Naive thymus-derived CD8-positive, alpha-beta T cell (primary cell): ENCODE results near the gene DCTPP1. TPM values are rescaled to one million over a fixed set of nuclear protein-coding genes. Genes with fewer than 3 reads are reported as not detected.

ENCODE experiments used
- ATAC-seq, 2 donors: fragments of 150-1000 bp; cut with Tn5 transposase in 1 of 2; sonication (Bioruptor Pico), chemical (Tn5 transposase) in 1 of 2; 1 replicate in 1 of 2; 2 replicates in 1 of 2; pipeline ENCODE4 v1.10.0; 2021; ENCODE audit warnings: mild to moderate bottlenecking in 2 of 2, moderate library complexity in 2 of 2
- POLR2A ChIA-PET: fragments of 350-600 bp; sonication (Branson Sonifier 250); formaldehyde crosslinking; loops from one replicate; lab custom pipeline; 2021; ENCODE audit warnings: antibody characterized with exemption; lab: Charles Lee
- DNase-seq, 10 donors: peaks; one replicate each; pipeline versions ENCODE4 v3.0.0 to v3.0.0-alpha.2; 2020 to 2022
- H3K27ac Mint-ChIP-seq, 10 donors: one replicate each; pipeline ENCODE4 v1.8.0; 2020 to 2022; ENCODE audit warnings: mild to moderate bottlenecking in 10 of 10, mixed read lengths in 10 of 10, moderate library complexity in 4 of 10, inconsistent platforms in 1 of 10
- H3K27me3 Mint-ChIP-seq, 5 donors: one replicate each; pipeline ENCODE4 v1.8.0; 2021 to 2022; ENCODE audit warnings: mixed read lengths in 5 of 5
- H3K36me3 Mint-ChIP-seq, 3 donors: one replicate each; pipeline ENCODE4 v1.8.0; 2020 to 2022; ENCODE audit warnings: mixed read lengths in 3 of 3, mild to moderate bottlenecking in 2 of 3, inconsistent platforms in 1 of 3
- H3K4me1 Mint-ChIP-seq, 4 donors: one replicate each; pipeline ENCODE4 v1.8.0; 2021 to 2022; ENCODE audit warnings: mixed read lengths in 4 of 4
- H3K4me3 Mint-ChIP-seq, 10 donors: one replicate each; pipeline ENCODE4 v1.8.0; 2020 to 2022; ENCODE audit warnings: mild to moderate bottlenecking in 10 of 10, mixed read lengths in 10 of 10, moderate library complexity in 6 of 10, inconsistent platforms in 1 of 10
- H3K9me3 Mint-ChIP-seq, 9 donors: one replicate each; pipeline ENCODE4 v1.8.0; 2020 to 2022; ENCODE audit warnings: mixed read lengths in 9 of 9, mild to moderate bottlenecking in 3 of 9, inconsistent platforms in 1 of 9, moderate library complexity in 1 of 9
- polyA plus RNA-seq, 3 donors: library from polyadenylated mRNA; unstranded; fragments of 300-500 nt; fragmentation: Illumina TruSeq; gene quantifications; one replicate each; pipeline ENCODE4 v1.2.3, GENCODE V29; 2021
- total RNA-seq, 8 experiments: library from RNA in 2 of 8; stranded (reverse) in 2 of 8; gene quantifications; one replicate each; pipeline ENCODE4 v1.2.3 and lab custom pipeline; 2021 to 2026

DCTPP1 gene
- total and polyA plus RNA-seq, 5 experiments from 2014 or later = 15.2 to 79.6 (median 63.0) TPM

DNA sequence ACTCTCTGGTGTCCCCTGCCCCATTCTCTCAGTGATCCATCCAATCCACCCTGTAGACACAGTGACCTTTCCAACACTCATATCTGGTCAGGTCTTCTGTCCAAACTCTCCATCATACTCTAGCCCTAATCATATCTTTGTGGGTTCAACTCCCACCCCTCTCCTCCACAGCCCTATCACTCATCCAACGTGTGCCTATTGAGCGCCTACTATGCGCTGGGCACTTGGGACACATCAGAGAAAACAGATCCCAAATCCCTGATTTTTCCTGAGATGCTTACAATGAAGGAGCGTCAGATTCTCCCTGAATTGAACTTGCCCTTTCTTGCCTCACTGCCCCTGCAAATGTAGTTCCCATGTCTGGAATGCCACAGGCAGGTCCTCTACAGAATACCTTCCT lies 1.8 kb downstream of the DCTPP1 start:
- peaks cover 0 to 47% (median 0%) of the 10 kb centered on the region in 3 donors for H3K36me3 Mint-ChIP-seq
- no peaks in the 10 kb centered on the region for H3K9me3 Mint-ChIP-seq
- DNase-seq (no peak), ATAC-seq (no peak)
- POLR2A ChIA-PET = interaction anchor here (0.6 to 3.6 kb wide), 2 partner anchors 11 to 372 kb away, joined by 7 to 75 read pairs; no protein-coding TSS in a partner anchor
- H3K27me3 Mint-ChIP-seq = no peaks in the 10 kb centered on the region
- H3K4me3 Mint-ChIP-seq = peak overlapping the region in 8 of 10 donors; percentile 1 to 72 (median 54)
- peak overlapping the region; percentile 15 to 89 (median 73) for H3K27ac Mint-ChIP-seq
- H3K4me1 Mint-ChIP-seq = peaks cover 5 to 25% (median 7%) of the 10 kb centered on the region in 4 donors

GRCh38 chr16:30421010-30421409 lies 8.8 kb downstream of the DCTPP1 start:
- POLR2A ChIA-PET = interaction anchor here (0.8 to 1.5 kb wide), 2 partner anchors 9 to 14 kb away, joined by 3 to 8 read pairs; partner anchors contain the start of gene DCTPP1
- no peak overlapping the region for H3K4me3 Mint-ChIP-seq
- peaks cover 8 to 19% (median 13%) of the 10 kb centered on the region in 4 donors for H3K4me1 Mint-ChIP-seq

DNA sequence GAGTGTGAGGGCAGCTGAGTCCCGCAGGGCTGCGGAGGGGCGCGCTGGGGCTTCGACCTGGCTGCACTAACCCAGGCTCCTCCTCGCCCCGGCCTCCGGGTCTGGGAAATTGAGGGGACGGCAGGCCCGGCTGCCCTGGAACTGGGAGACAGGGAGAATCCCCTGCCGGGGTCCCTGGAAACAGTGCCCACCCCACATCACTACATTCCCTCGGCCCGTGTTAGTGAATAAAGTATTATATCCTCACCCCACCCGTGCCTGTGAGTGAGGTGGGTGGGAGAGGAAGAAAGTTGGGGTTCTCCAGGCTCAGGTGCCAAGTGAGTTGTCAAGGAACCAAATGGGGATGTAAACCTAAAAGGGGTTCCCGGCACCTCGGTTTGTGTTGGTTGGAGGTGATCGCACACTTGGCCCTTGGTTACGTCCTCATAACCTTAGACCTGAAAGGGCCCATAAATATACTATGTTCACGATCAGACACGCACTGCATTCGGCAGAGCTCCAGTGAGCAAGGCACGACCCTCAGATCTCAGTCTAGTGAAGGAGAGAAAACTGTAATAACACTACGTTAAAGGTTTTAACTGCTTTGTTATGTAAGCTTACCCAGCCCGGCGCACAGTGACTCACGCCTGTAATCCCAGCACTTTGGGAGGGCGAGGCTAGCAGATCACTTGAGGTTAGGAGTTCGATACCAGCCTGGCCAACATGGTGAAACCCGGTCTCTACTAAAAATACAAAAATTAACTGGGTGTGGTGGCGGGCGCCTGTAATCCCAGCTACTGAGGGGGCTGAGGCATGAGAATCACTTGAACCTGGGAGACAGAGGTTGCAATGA lies 11.3 kb downstream of the DCTPP1 start:
- H3K4me3 Mint-ChIP-seq = peak overlapping the region; percentile 60 to 73 (median 70)
- peaks cover 8 to 17% (median 11%) of the 10 kb centered on the region in 4 donors for H3K4me1 Mint-ChIP-seq
- H3K36me3 Mint-ChIP-seq = peaks cover 0 to 31% (median 6%) of the 10 kb centered on the region in 3 donors
- no peaks in the 10 kb centered on the region for H3K27me3 Mint-ChIP-seq
- ATAC-seq = no peak
- DNase-seq = no peak
- H3K27ac Mint-ChIP-seq = peak overlapping the region in 9 of 10 donors; percentile 74 to 91 (median 86)
- POLR2A ChIA-PET = interaction anchor here (0.7 to 5.0 kb wide), 49 partner anchors 8 to 761 kb away, joined by 3 to 75 read pairs (median 5); partner anchors contain the start of genes ALDOA, CORO1A, DCTPP1 and FBRS
- H3K9me3 Mint-ChIP-seq = no peaks in the 10 kb centered on the region

More at GRCh38 chr16:30421010-30421409, 8.8 kb downstream of the DCTPP1 start:
- Mint-ChIP-seq H3K27me3 (no peaks in the 10 kb centered on the region), H3K36me3 (peaks cover 0 to 52% (median 6%) of the 10 kb centered on the region in 3 donors), H3K27ac (peak overlapping the region in 3 of 10 donors; percentile 63 to 70 (median 64)), H3K9me3 (no peaks in the 10 kb centered on the region)
- ATAC-seq (no peak), DNase-seq (no peak)

GRCh38 chr16:30417529-30418349 lies 12.1 kb downstream of the DCTPP1 start:
- Mint-ChIP-seq H3K27ac (peak overlapping the region in 8 of 10 donors; percentile 15 to 91 (median 83)), H3K4me3 (peak overlapping the region; percentile 22 to 83 (median 72)), H3K9me3 (no peaks in the 10 kb centered on the region), H3K36me3 (peaks cover 0 to 25% (median 6%) of the 10 kb centered on the region in 3 donors), H3K4me1 (peaks cover 8 to 17% (median 11%) of the 10 kb centered on the region in 4 donors), H3K27me3 (no peaks in the 10 kb centered on the region)
- DNase-seq (peak; percentile 82 to 94 (median 88)), ATAC-seq (peak; percentile 80 to 85)
- POLR2A ChIA-PET = interaction anchor here (0.7 to 5.0 kb wide), 54 partner anchors 9 to 762 kb away, joined by 3 to 75 read pairs (median 4); partner anchors contain the start of genes ALDOA, CORO1A, DCTPP1 and FBRS

DNA sequence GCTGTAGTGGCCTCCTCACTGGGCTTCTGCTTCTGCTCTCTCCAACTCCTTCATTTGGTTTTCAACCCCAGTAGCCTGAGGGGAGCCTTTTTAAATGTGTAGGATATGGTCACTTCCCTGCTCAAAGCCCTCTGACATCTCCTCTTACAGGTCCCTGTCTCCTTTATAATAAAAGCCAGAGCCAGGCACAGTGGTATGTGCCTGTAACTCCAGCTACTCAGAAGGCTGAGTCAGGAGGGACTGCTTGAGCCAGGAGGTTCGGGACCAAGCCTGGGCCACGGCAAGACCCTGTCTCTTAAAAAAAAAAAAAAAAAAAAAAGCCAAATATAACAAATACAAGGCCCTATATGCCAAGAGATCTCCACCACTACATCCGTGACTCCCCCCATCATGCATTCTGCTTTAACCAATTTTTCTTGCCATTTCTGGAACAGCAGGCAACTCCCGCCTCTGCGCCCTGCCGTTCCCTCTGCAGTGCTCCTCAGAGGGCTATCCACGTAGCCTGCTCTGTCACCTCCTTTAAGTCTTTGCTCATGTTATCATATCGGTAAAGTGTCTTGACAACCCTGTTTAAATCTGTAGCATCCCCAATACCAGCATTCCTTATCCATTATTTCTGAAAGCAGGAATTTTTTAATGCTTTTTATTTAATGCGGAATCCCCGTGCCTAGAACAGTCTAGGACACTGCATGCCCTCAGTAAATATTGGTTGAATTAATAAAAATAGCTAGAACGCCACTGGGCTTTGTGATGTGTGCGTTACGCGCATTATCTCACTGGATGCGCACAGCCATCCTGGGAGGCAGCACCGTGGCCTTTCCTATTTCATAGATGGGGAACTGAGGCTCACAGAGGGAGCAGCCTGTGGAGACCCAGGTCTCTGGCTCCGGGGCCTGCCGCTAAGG lies 13.0 kb downstream of the DCTPP1 start:
- Mint-ChIP-seq H3K4me1 (peaks cover 11 to 21% (median 14%) of the 10 kb centered on the region in 4 donors), H3K27me3 (no peaks in the 10 kb centered on the region), H3K27ac (peak overlapping the region; percentile 14 to 86 (median 52)), H3K36me3 (peaks cover 0 to 28% (median 4%) of the 10 kb centered on the region in 3 donors), H3K9me3 (no peaks in the 10 kb centered on the region), H3K4me3 (peak overlapping the region; percentile 54 to 83 (median 65))
- POLR2A ChIA-PET = interaction anchor here (0.7 to 5.0 kb wide), 40 partner anchors 9 to 763 kb away, joined by 3 to 75 read pairs (median 5); partner anchors contain the start of genes CORO1A, DCTPP1, FUS and ITGAL
- ATAC-seq (no peak), DNase-seq (no peak)

DNA sequence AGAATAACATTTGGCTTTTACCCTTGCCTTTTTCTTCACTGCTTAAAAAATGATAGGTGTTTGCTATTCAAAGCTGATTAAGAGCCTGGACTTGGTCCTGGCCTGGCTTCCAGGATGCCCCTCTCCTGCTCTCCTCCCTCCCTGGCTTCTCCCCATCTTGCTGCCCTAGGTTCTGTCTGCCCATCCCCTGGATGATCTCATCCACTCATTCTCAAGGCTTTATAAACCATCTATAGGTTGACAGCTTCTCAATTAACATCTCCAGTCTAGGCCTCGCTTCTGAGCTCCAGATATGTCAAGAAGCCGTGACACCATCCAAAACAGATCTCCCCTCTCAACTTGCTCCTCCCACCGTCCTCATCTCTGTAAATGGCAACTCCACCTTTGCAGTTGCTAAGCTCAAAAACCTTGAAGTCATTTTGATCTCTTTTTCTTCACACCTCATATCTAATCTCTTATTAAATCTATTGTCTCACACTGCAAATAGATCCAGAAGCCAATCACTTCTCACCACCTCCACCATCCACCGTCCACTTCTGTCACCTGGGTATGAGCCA lies 13.7 kb downstream of the DCTPP1 start:
- no peaks in the 10 kb centered on the region for H3K9me3 Mint-ChIP-seq
- H3K27ac Mint-ChIP-seq = peak overlapping the region in 7 of 10 donors; percentile 14 to 81 (median 51)
- POLR2A ChIA-PET = interaction anchor here (0.8 to 5.0 kb wide), 7 partner anchors 9 to 350 kb away, joined by 3 to 75 read pairs (median 3); partner anchors contain the start of genes ALDOA, CORO1A, DCTPP1 and ZNF771
- DNase-seq (no peak), ATAC-seq (no peak)
- H3K4me3 Mint-ChIP-seq = peak overlapping the region in 8 of 10 donors; percentile 2 to 62 (median 9)
- H3K4me1 Mint-ChIP-seq = peaks cover 11 to 20% (median 15%) of the 10 kb centered on the region in 4 donors
- H3K36me3 Mint-ChIP-seq = peaks cover 0 to 29% (median 4%) of the 10 kb centered on the region in 3 donors
- H3K27me3 Mint-ChIP-seq = no peaks in the 10 kb centered on the region

DNA sequence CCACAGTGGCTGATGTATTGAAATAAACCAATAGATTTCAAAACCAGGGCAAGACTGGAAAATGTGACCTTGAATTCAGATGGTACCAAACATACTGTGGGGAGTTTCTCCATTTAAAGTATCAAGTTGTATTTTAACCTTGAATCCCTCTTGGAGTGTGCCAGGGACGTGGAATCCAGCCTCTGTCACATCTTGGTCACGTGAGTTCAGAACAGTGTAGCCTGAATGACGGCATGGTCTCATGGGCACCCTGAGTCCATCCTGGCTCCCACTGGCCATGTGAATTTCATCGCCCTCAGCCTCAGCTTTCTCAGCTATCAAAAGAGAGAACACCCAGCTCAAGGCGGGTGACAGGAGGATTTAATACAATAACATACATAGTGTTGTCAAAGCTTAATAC lies 15.7 kb downstream of the DCTPP1 start:
- no peak overlapping the region for H3K27ac Mint-ChIP-seq
- H3K4me1 Mint-ChIP-seq = peaks cover 15 to 28% (median 23%) of the 10 kb centered on the region in 4 donors
- no peaks in the 10 kb centered on the region for H3K9me3 Mint-ChIP-seq
- POLR2A ChIA-PET = interaction anchor here (1.1 to 1.6 kb wide), 2 partner anchors 31 to 349 kb away, joined by 3 to 4 read pairs; partner anchors contain the start of gene ALDOA
- ATAC-seq = no peak
- no peak overlapping the region for H3K4me3 Mint-ChIP-seq
- no peak for DNase-seq
- H3K27me3 Mint-ChIP-seq = no peaks in the 10 kb centered on the region
- peaks cover 0 to 22% (median 0%) of the 10 kb centered on the region in 3 donors for H3K36me3 Mint-ChIP-seq

DNA sequence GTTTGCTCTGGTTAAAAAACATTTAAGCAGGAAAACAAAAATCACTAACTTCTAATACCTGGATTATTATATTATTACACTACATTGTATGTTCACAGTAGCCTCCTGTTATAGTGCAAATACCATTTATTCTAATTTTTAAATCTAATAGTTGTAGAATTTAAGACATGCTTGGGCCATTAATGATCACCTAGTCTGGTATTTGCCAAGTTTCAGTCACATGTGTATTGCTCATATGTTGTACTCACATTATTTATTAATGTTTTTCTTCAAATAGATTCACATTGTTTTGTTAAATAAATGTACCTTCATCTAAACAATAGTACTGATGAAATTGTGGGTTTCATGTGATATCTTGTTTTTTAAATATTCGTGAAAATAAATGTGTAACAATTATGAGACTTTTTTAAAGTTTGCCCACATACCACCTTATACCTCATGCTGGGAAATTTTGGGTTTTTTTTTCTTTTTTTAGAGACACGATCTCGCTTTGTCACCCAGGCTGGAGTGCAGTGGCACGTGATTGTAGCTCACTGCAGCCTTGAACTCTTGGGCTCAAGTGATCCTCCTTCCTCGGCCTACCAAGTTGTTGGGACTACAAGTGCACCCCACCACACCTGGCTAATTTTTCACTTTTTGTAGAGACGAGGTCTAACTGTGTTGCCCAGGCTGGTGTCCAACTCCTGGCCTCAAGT lies 16.6 kb downstream of the DCTPP1 start:
- no peak for ATAC-seq
- POLR2A ChIA-PET = interaction anchor here (0.7 to 7.1 kb wide), 3 partner anchors 30 to 307 kb away, joined by 3 to 166 read pairs (median 3); partner anchors contain the start of gene SEPTIN1
- no peak overlapping the region for H3K4me3 Mint-ChIP-seq

DNA sequence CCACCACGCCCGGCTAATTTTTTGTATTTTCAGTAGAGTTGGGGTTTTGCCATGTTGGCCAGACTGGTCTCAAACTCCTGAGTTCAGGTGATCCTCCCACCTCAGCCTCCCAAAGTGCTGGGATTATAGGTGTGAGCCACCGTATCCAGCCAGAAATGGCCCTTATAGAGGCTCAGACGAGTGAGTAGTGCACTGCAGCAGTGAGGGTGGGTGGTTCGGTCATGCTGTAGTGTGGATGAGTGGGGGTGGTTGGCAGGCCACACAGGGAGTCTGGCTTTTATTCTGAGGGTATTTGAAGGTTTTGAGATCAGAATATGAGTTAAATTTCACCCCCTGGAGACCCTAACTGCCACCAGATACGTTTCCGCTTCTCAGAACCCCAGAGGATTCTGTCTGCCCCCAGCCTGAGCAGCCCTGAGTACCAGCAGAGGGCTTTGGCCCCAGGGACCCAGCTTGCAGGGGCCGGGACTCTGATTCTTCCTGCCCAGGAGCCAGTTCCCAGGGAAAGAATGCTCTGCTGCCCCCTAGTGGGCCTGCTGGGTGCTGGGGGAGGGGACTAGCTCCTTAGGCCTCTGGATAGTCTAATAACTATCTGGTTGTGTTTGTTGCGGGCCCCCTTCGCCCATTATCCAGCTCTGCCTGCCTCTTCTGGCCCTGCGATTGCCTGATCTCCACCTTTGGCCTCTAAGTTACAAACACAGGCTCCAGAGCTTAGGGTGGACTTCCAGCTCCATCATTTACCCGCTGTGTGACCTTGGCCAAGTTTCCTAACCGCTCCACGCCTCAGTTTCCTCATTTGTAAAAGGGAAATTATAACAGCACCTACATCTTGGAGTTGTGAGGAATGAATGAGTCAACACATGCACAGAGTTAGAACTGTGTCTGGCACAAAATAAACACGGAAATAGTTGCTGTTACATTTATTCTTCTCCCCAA lies 20.4 kb downstream of the DCTPP1 start:
- H3K27ac Mint-ChIP-seq = peak overlapping the region in 9 of 10 donors; percentile 27 to 80 (median 62)
- peaks cover 0 to 20% (median 0%) of the 10 kb centered on the region in 3 donors for H3K36me3 Mint-ChIP-seq
- ATAC-seq (peak; percentile 53 to 71), DNase-seq (peak; percentile 81 to 95 (median 92))
- H3K4me3 Mint-ChIP-seq = peak overlapping the region; percentile 33 to 90 (median 57)
- H3K4me1 Mint-ChIP-seq = peaks cover 18 to 36% (median 30%) of the 10 kb centered on the region in 4 donors
- POLR2A ChIA-PET = interaction anchor here (0.6 to 7.1 kb wide), 16 partner anchors 8 to 1259 kb away, joined by 3 to 166 read pairs (median 4); partner anchors contain the start of genes ALDOA, CD2BP2, MYL11 and SEPTIN1
- no peaks in the 10 kb centered on the region for H3K27me3 Mint-ChIP-seq
- no peaks in the 10 kb centered on the region for H3K9me3 Mint-ChIP-seq

More for the DNA sequence above, 16.6 kb downstream of the DCTPP1 start:
- Mint-ChIP-seq H3K4me1 (peaks cover 20 to 34% (median 28%) of the 10 kb centered on the region in 4 donors), H3K27ac (peak overlapping the region in 1 of 10 donors; percentile 11), H3K9me3 (no peaks in the 10 kb centered on the region), H3K36me3 (peaks cover 0 to 22% (median 0%) of the 10 kb centered on the region in 3 donors), H3K27me3 (no peaks in the 10 kb centered on the region)
- DNase-seq = no peak
